GM19467 (cell line): ENCODE measurements around the gene TRIOBP.
"Not testable (repeated sequence)": the region's sequence is repeated elsewhere in the genome, so short reads cannot be mapped to it uniquely, and the experiment has no call there.

ENCODE experiments used
- ATAC-seq: cut with Tn5 transposase; IDR thresholded peaks from one replicate; pipeline ENCODE4 v1.9.1; 2021; ENCODE audit warnings: mild to moderate bottlenecking, moderate library complexity; ENCODE audit not compliant: unreplicated experiment

TRIOBP gene

GRCh38 chr22:37690901-37691504 is 5.8 kb upstream of the TRIOBP start:
- no peak for ATAC-seq

- no peak for ATAC-seq
Measured at GRCh38 chr22:37692627-37693285, 4.1 kb upstream of the TRIOBP start.

GRCh38 chr22:37694131-37694530 is 2.7 kb upstream of the TRIOBP start:
- ATAC-seq: not testable (repeated sequence)

GRCh38 chr22:37696260-37696656 is 590 bp upstream of the TRIOBP start:
- ATAC-seq: not testable (repeated sequence)

- no peak for ATAC-seq
Measured at GRCh38 chr22:37697538-37697835, 639 bp downstream of the TRIOBP start.

- ATAC-seq: no peak
Measured at GRCh38 chr22:37701141-37701786, 4.4 kb downstream of the TRIOBP start.

GRCh38 chr22:37703906-37704305 is 7.1 kb downstream of the TRIOBP start:
- no peak for ATAC-seq

- ATAC-seq: no peak
Measured at GRCh38 chr22:37704645-37705044, 7.8 kb downstream of the TRIOBP start.

- no peak for ATAC-seq
Measured at GRCh38 chr22:37705205-37705604, 8.4 kb downstream of the TRIOBP start.

GRCh38 chr22:37708580-37709444 is 12.0 kb downstream of the TRIOBP start:
- no peak for ATAC-seq

- no peak for ATAC-seq
Measured at GRCh38 chr22:37709445-37709765, 12.6 kb downstream of the TRIOBP start.

GRCh38 chr22:37710675-37711074 is 13.8 kb downstream of the TRIOBP start:
- ATAC-seq: no peak

GRCh38 chr22:37711490-37711889 is 14.6 kb downstream of the TRIOBP start:
- no peak for ATAC-seq

- ATAC-seq: no peak
Measured at GRCh38 chr22:37713761-37714160, 16.9 kb downstream of the TRIOBP start.

GRCh38 chr22:37714634-37715033 is 17.8 kb downstream of the TRIOBP start:
- no peak for ATAC-seq

- no peak for ATAC-seq
Measured at GRCh38 chr22:37715760-37716159, 18.9 kb downstream of the TRIOBP start.

GRCh38 chr22:37716708-37717107 is 19.9 kb downstream of the TRIOBP start:
- no peak for ATAC-seq

GRCh38 chr22:37717235-37717634 is 20.4 kb downstream of the TRIOBP start:
- ATAC-seq: not testable (repeated sequence)

- not testable (repeated sequence) for ATAC-seq
Measured at GRCh38 chr22:37717746-37718305, 21.0 kb downstream of the TRIOBP start.

GRCh38 chr22:37725551-37726240 is 28.8 kb downstream of the TRIOBP start:
- no peak for ATAC-seq
